HepG2 (cell line): ENCODE measurements around the gene ATG16L2. TPM values are rescaled to one million over a fixed set of nuclear protein-coding genes. Genes with fewer than 3 reads are reported as not detected.

Source experiments
- EP300 ChIP-seq, 3 experiments: sonication (generic) in 1 of 3; formaldehyde crosslinking in 1 of 3; IDR thresholded peaks; 2 replicates each; pipeline versions ENCODE4 v1.5.1 to v1.6.1; 2011 to 2020; ENCODE audit warnings: low read depth in 2 of 3, low read length in 2 of 3, borderline replicate concordance in 1 of 3, improper control_type of control experiment in 1 of 3, mild to moderate bottlenecking in 1 of 3, missing genetic modification reagents in 1 of 3, moderate library complexity in 1 of 3
- FOXK1 ChIP-seq: sonication (generic); formaldehyde crosslinking; IDR thresholded peaks from 2 replicates; pipeline ENCODE4 v1.4.0; 2020; ENCODE audit warnings: low read depth, missing genetic modification reagents, borderline replicate concordance
- MTA1 ChIP-seq: sonication (generic); formaldehyde crosslinking; IDR thresholded peaks from 2 replicates; pipeline ENCODE4 v1.4.0; 2020; ENCODE audit warnings: missing genetic modification reagents, mild to moderate bottlenecking, borderline replicate concordance
- XRCC5 ChIP-seq: fragments of 200-400 bp; formaldehyde crosslinking; optimal IDR thresholded peaks from 2 replicates; pipeline ENCODE3; 2017; ENCODE audit warnings: mild to moderate bottlenecking, low read length
- ZFX ChIP-seq: sonication (generic); formaldehyde crosslinking; IDR thresholded peaks from 2 replicates; pipeline ENCODE4 v1.4.0; 2020; ENCODE audit warnings: mild to moderate bottlenecking, low read depth, missing genetic modification reagents, moderate library complexity
- ZSCAN20 ChIP-seq: sonication (generic); formaldehyde crosslinking; IDR thresholded peaks from 2 replicates; pipeline ENCODE4 v1.4.0; 2020; ENCODE audit warnings: missing genetic modification reagents, mild to moderate bottlenecking, borderline replicate concordance
- polyA plus RNA-seq, 8 experiments: library from polyadenylated mRNA; depleted of rRNA in 3 of 8; stranded (reverse) in 7 of 8; unstranded in 1 of 8; fragments of >200 nt; fragmentation: Illumina TruSeq in 4 of 8; extraction: Trizol in 4 of 8; gene quantifications; 2 replicates each; pipeline versions ENCODE4 v1.2.1 to v1.2.3, GENCODE V29; 2011 to 2016; ENCODE audit warnings: low read depth in 4 of 8, missing spikeins in 1 of 8, mixed read lengths in 1 of 8; ENCODE audit not compliant: insufficient read depth in 1 of 8
- total RNA-seq, 5 experiments: library from RNA; depleted of rRNA; stranded (reverse); fragments of >200 nt; fragmentation: Illumina TruSeq; extraction: Trizol; gene quantifications; 2 replicates each; pipeline ENCODE4 v1.2.3, GENCODE V29; 2016; ENCODE audit warnings: low read depth in 1 of 5
- TF ChIP-seq, protein P1 (sequence below): IDR thresholded peaks from 2 replicates; pipeline ENCODE4 v1.6.1; 2016; ENCODE audit warnings: low read depth, missing genetic modification reagents, missing compliant biosample characterization
- TF ChIP-seq, protein P2 (sequence below): sonication (generic); formaldehyde crosslinking; IDR thresholded peaks from 2 replicates; pipeline ENCODE4 v1.4.0; 2020; ENCODE audit warnings: missing genetic modification reagents
- TF ChIP-seq, protein P3 (sequence below): sonication (generic); formaldehyde crosslinking; IDR thresholded peaks from 2 replicates; pipeline ENCODE4 v1.8.1; 2022; ENCODE audit warnings: low read depth, mild to moderate bottlenecking, missing genetic modification reagents
- TF ChIP-seq, protein P4 (sequence below): sonication (generic); formaldehyde crosslinking; IDR thresholded peaks from 2 replicates; pipeline ENCODE4 v1.5.1; 2020; ENCODE audit warnings: missing genetic modification reagents, mild to moderate bottlenecking, borderline replicate concordance
- TF ChIP-seq, protein P5 (sequence below): sonication (generic); formaldehyde crosslinking; IDR thresholded peaks from 2 replicates; pipeline ENCODE4 v1.8.0; 2023; ENCODE audit warnings: mild to moderate bottlenecking, missing genetic modification reagents
- TF ChIP-seq, protein P6 (sequence below): sonication (generic); formaldehyde crosslinking; IDR thresholded peaks from 2 replicates; pipeline ENCODE4 v1.8.1; 2023; ENCODE audit warnings: missing genetic modification reagents, mild to moderate bottlenecking, borderline replicate concordance

The ATG16L2 gene
- total and polyA plus RNA-seq, 2 of the 13 experiments (the other 11 are each of a cell fraction or from before 2014, with no cell fraction given): 6.2 to 14.8 TPM

DNA sequence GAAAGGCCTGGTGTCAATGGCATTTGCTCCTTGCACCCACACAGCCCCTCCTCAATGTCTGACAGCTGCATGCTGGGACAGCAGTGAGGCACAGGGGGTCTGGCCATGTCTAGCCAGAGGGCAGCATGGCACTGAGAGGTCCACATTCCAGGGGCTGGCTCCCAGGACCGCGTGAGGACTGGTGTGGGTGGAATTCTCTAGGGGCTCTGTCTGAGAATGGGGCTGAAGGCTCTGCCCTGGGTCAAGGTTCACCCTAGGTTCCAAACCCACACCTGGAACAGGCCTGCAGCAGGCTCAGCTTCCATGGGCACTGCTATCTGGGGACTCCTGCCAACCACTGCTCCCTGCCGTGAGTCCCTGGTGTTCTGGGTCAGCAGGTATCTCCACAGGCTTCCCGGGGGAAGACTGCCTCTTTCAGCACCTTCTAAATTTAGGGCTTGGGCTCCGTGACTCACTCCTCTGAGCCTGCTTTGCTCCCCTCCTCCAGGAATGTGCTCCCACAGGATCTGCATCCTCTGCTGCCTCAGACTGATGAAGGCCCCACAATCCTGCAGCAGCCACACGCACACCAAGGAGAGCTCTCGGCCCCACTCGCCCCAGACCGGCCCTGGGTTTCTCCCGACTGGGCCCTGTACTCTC lies 24.6 kb upstream of the ATG16L2 start (continued):
- TF ChIP-seq, protein P1, sequence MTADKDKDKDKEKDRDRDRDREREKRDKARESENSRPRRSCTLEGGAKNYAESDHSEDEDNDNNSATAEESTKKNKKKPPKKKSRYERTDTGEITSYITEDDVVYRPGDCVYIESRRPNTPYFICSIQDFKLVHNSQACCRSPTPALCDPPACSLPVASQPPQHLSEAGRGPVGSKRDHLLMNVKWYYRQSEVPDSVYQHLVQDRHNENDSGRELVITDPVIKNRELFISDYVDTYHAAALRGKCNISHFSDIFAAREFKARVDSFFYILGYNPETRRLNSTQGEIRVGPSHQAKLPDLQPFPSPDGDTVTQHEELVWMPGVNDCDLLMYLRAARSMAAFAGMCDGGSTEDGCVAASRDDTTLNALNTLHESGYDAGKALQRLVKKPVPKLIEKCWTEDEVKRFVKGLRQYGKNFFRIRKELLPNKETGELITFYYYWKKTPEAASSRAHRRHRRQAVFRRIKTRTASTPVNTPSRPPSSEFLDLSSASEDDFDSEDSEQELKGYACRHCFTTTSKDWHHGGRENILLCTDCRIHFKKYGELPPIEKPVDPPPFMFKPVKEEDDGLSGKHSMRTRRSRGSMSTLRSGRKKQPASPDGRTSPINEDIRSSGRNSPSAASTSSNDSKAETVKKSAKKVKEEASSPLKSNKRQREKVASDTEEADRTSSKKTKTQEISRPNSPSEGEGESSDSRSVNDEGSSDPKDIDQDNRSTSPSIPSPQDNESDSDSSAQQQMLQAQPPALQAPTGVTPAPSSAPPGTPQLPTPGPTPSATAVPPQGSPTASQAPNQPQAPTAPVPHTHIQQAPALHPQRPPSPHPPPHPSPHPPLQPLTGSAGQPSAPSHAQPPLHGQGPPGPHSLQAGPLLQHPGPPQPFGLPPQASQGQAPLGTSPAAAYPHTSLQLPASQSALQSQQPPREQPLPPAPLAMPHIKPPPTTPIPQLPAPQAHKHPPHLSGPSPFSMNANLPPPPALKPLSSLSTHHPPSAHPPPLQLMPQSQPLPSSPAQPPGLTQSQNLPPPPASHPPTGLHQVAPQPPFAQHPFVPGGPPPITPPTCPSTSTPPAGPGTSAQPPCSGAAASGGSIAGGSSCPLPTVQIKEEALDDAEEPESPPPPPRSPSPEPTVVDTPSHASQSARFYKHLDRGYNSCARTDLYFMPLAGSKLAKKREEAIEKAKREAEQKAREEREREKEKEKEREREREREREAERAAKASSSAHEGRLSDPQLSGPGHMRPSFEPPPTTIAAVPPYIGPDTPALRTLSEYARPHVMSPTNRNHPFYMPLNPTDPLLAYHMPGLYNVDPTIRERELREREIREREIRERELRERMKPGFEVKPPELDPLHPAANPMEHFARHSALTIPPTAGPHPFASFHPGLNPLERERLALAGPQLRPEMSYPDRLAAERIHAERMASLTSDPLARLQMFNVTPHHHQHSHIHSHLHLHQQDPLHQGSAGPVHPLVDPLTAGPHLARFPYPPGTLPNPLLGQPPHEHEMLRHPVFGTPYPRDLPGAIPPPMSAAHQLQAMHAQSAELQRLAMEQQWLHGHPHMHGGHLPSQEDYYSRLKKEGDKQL (CRISPR knock-in tag): no peak
- TF ChIP-seq, protein P2, sequence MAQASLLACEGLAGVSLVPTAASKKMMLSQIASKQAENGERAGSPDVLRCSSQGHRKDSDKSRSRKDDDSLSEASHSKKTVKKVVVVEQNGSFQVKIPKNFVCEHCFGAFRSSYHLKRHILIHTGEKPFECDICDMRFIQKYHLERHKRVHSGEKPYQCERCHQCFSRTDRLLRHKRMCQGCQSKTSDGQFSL (CRISPR knock-in tag): 0 out of 2 replicates have a peak, but pooled peaks have one; percentile 35
- TF ChIP-seq ZFX (CRISPR knock-in tag) (peak; percentile 65), XRCC5 (no peak), MTA1 (CRISPR knock-in tag) (peak; percentile 83), ZSCAN20 (CRISPR knock-in tag) (no peak), EP300 (IDR thresholded peaks at IDR 0.05; ENCODE audit: low read depth in 2 of 2, low read length in 2 of 2) (peak in 1 of 2 experiments; percentile 21; a peak in 1 of 4 replicates), EP300 (CRISPR knock-in tag; IDR thresholded peaks at IDR 0.05; ENCODE audit: borderline replicate concordance) (no peak), FOXK1 (CRISPR knock-in tag) (no peak)
- TF ChIP-seq, protein P3, sequence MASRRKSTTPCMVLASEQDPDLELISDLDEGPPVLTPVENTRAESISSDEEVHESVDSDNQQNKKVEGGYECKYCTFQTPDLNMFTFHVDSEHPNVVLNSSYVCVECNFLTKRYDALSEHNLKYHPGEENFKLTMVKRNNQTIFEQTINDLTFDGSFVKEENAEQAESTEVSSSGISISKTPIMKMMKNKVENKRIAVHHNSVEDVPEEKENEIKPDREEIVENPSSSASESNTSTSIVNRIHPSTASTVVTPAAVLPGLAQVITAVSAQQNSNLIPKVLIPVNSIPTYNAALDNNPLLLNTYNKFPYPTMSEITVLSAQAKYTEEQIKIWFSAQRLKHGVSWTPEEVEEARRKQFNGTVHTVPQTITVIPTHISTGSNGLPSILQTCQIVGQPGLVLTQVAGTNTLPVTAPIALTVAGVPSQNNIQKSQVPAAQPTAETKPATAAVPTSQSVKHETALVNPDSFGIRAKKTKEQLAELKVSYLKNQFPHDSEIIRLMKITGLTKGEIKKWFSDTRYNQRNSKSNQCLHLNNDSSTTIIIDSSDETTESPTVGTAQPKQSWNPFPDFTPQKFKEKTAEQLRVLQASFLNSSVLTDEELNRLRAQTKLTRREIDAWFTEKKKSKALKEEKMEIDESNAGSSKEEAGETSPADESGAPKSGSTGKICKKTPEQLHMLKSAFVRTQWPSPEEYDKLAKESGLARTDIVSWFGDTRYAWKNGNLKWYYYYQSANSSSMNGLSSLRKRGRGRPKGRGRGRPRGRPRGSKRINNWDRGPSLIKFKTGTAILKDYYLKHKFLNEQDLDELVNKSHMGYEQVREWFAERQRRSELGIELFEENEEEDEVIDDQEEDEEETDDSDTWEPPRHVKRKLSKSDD (CRISPR knock-in tag): 0 out of 2 replicates have a peak, but pooled peaks have one; percentile 24
- TF ChIP-seq, protein P4, sequence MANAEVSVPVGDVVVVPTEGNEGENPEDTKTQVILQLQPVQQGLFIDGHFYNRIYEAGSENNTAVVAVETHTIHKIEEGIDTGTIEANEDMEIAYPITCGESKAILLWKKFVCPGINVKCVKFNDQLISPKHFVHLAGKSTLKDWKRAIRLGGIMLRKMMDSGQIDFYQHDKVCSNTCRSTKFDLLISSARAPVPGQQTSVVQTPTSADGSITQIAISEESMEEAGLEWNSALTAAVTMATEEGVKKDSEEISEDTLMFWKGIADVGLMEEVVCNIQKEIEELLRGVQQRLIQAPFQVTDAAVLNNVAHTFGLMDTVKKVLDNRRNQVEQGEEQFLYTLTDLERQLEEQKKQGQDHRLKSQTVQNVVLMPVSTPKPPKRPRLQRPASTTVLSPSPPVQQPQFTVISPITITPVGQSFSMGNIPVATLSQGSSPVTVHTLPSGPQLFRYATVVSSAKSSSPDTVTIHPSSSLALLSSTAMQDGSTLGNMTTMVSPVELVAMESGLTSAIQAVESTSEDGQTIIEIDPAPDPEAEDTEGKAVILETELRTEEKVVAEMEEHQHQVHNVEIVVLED (CRISPR knock-in tag): no peak
- TF ChIP-seq, protein P5, sequence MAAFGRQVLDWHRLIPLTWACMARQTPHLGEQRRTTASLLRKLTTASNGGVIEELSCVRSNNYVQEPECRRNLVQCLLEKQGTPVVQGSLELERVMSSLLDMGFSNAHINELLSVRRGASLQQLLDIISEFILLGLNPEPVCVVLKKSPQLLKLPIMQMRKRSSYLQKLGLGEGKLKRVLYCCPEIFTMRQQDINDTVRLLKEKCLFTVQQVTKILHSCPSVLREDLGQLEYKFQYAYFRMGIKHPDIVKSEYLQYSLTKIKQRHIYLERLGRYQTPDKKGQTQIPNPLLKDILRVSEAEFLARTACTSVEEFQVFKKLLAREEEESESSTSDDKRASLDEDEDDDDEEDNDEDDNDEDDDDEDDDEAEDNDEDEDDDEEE (CRISPR knock-in tag): no peak
- TF ChIP-seq, protein P6, sequence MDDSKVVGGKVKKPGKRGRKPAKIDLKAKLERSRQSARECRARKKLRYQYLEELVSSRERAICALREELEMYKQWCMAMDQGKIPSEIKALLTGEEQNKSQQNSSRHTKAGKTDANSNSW (CRISPR knock-in tag): no peak
